ENCODE data around the gene LOXL3.
A peak's percentile ranks its signal among the peaks of the same experiment; 100 is the strongest.

LOXL3 gene

GRCh38 chr2:74551942-74552913, 1.5 kb downstream of the LOXL3 start:
- DNase-seq (ENCODE audit: low read depth): no peak

- no peak for DNase-seq (ENCODE audit: low read depth)
These were observed 2.2 kb downstream of the LOXL3 start for GRCh38 chr2:74551530-74551929.

DNA sequence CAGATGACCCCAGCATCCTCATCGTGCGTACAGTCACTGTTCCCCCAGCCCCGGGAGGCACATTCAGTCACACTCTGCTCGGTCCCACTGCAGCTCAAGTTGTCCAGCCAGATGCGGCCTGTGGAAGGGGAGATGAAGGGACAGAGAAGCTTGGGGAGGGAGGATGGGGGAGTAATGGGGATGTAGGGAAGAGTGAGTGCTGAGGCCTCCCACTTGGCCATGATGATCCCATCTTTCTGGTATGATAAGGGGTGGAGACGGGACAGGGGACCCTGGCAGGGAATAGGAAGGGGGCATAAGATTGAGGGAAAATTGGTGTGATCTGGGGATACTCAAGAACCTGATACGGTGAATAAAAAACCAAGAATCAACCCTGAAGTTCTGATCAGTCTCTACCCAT, 3.5 kb downstream of the LOXL3 start:
- DNase-seq (ENCODE audit: low read depth): no peak

DNA sequence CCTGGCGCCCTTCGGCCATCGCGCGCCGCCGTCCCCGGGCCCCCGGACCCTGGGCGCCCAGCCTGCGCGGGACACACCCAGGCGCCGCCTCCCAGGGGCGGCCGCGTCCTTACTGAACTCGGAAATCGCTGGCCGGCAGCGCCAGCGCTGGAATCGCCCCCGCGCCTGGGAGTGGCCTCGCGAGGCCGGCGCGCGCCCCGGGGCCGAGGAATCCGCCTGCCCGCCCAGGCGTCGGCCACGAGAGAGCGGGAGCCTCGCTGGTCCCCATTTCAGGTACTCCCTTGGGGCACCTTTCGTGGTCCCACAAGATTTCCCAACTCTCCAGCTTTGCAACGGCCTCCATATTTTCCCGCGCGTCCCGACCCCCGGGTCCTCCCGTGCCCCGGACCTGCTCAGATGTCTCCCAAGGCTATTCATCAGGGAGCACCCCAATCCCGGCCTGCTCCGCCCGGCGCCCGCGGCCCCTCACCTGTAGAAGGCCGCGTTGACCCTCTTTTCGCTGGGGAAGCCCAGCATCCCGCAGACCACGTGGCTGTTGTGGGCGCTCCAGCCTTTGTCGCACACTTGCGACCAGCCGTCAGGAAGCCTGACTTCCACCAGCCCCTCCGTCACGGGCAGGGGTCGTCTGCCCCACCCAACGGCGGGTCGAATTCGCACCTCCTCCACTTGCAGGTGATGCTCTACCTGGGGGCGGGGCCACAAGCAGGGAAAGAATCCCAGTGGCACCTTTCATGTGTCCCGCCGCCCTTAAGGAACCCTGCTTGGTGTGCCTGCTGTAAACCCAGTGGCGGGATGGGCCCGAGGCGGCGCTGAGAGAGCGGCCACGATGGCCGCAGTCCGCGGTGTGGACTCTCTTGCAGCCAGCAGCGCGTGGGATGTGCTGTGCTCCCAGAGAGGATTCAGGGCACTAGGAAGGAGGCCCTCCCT, 4.6 kb downstream of the LOXL3 start:
- no peak for DNase-seq (ENCODE audit: low read depth)

GRCh38 chr2:74548285-74548899, 5.3 kb downstream of the LOXL3 start:
- no peak for DNase-seq (ENCODE audit: low read depth)

GRCh38 chr2:74546004-74546403, 7.7 kb downstream of the LOXL3 start:
- no peak for DNase-seq (ENCODE audit: low read depth)

- DNase-seq (ENCODE audit: low read depth): no peak
These were observed 9.1 kb downstream of the LOXL3 start for GRCh38 chr2:74544634-74545033.

GRCh38 chr2:74542978-74543377, 10.8 kb downstream of the LOXL3 start:
- no peak for DNase-seq (ENCODE audit: low read depth)

DNA sequence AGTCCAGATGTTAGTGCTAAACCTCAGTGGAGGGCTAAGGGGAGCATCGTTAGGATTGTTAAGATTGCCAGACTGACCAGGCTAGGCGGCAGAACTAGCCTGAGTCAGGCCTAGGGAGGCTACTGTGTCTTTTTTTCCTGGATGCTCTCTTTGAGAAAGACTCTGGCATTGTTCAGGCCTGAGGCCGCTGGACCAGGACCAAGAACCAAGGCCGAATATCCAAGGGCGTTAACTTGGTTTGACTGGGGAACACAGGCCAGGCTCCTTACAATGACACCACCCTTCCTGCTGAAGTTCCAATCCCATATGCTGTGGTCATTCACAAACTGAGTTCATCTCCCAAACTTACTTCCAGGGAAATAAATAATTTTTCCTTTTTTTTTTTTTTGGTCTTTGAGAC, 13.5 kb downstream of the LOXL3 start:
- DNase-seq (ENCODE audit: low read depth): peak; percentile 76

- no peak for DNase-seq (ENCODE audit: low read depth)
These were observed 14.8 kb downstream of the LOXL3 start for GRCh38 chr2:74538881-74539339.

GRCh38 chr2:74537140-74537539, 16.6 kb downstream of the LOXL3 start:
- peak; percentile 33 for DNase-seq (ENCODE audit: low read depth)

GRCh38 chr2:74536166-74536950, 17.4 kb downstream of the LOXL3 start:
- no peak for DNase-seq (ENCODE audit: low read depth)

- DNase-seq (ENCODE audit: low read depth): no peak
These were observed 18.2 kb downstream of the LOXL3 start for GRCh38 chr2:74535440-74535965.

DNA sequence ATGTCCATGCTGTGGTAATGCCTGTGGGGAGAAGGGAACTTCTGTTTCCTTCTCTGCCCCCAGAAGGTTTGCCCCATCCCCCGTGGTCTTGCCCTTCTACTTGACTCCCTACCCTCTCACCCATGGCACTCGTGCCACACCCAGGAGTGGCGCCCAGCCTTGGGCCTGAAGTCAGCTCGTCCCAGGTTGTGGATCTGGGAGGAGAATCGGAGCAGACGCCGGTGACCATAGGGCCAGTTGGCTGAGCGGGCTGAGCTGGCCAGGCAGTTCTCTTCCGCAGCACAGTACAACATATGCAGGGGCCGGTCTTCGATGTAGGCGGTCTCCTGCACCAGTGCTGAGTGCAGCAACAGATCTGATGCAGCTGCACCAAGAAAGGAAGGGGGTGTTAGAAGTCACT, 19.3 kb downstream of the LOXL3 start:
- DNase-seq (ENCODE audit: low read depth): no peak

DNA sequence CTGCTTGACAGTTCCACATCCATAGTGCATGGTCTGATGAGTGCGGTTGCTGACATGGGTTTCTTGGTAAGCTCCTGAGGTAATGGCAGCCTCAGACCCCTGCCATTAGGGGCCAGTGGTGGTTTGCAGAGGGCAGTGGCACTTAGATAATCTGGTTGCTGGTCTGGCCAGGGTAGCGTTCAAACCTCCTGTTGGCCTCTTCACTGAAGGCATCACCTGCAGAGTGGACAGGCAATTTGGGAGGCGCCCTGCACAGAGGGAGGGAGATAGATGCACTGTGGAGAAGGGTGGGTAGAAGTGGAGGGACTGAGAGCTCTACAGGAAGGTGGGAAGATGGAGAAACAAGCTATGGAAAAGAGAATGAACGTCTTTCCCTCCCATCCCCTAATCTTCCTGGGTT, 20.3 kb downstream of the LOXL3 start:
- DNase-seq (ENCODE audit: low read depth): no peak

DNA sequence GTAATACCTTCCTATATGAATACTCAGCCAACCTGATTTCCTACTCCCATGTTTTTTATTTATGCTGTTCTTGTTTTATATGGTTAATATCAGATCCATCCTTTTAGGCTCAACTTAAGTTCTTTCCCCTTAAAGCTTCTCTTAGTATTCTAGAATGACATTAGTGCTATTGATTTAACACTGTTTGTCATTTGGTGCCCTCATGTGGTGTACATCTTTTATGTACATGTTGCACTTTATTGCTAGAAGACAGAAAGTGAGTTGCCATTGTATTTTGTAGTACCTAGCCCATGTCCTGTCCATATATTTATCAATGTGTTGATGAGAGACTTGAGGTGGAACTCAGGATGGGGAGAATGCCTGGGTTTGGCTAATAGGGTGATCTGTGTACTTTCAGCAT, 21.5 kb downstream of the LOXL3 start:
- no peak for DNase-seq (ENCODE audit: low read depth)

- no peak for DNase-seq (ENCODE audit: low read depth)
These were observed 22.1 kb downstream of the LOXL3 start for GRCh38 chr2:74531666-74532065.

- DNase-seq (ENCODE audit: low read depth): no peak
These were observed 23.2 kb downstream of the LOXL3 start for GRCh38 chr2:74530239-74531187.

DNA sequence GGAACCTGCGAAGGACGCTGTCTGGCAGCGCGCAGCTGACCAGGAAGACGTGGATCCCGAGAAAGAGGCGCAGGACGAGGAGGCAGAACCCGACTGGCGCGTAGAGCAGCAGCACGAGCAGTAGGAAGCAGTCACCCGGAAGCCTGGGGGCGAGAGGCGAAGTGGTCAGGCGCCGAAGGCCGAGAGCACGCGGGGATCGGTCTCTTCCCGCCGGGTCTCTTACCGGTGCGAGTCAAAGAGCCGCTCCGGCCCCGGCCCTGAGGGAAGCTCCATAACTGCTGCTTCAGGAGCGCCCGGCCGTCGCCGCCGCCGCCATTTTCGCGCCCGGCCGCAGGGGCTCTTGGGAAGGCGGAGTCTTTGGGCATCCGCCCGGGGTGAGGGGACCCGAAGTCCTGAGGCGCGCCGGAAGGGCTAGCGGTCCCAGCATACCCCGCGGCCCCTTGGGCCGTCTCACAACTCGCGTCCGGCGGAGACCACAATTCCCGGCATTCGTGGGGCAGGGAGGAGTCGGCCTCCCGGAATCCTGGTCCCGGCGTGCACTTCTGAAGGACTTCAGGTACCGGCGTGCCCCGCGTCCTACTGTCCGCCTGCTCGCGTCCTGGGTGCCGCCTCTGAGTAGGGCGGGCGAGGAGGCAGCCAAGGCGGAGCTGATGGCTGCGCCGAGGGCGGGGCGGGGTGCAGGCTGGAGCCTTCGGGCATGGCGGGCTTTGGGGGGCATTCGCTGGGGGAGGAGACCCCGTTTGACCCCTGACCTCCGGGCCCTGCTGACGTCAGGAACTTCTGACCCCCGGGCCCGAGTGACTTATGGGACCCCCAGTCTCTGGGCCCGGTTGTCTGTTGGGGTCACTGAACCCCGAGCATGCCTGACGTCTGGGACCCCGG, 24.1 kb downstream of the LOXL3 start, which contains the start of the genes AUP1 and HTRA2:
Gene AUP1, minus strand, starts transcription at position 350 of the 882 bp plus-strand sequence. Its CDS starts 77 bp downstream, at position 273.
Gene HTRA2, plus strand, starts transcription at position 577 of the 882 bp plus-strand sequence. Its CDS starts 74 bp downstream, at position 651.
- DNase-seq (ENCODE audit: low read depth): peak; percentile 99

Measured in stromal cell of bone marrow (primary cell).